Measurements from ENCODE around the gene WFDC1.

Gene WFDC1

DNA sequence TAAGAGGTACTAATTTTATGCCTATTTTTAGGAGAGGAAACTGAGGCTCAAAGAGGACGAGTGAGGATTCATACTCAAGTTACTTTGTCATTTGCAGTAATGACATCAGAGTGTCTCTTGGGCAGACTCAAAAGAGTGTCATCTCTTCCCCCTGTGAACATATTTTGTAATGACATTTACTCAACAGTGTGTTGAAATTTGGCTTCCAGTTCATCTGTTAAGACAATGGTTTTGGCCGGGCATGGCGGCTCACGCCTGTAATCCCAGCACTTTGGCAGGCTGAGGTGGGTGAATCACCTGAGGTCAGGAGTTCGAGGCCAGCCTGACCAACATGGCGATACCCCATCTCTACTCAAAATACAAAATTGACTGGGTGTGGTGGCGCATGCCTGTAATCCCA is 28.9 kb downstream of the WFDC1 start:
- DNase-seq (ENCODE audit: low read depth), result no peak
- TF ChIP-seq, protein P1, sequence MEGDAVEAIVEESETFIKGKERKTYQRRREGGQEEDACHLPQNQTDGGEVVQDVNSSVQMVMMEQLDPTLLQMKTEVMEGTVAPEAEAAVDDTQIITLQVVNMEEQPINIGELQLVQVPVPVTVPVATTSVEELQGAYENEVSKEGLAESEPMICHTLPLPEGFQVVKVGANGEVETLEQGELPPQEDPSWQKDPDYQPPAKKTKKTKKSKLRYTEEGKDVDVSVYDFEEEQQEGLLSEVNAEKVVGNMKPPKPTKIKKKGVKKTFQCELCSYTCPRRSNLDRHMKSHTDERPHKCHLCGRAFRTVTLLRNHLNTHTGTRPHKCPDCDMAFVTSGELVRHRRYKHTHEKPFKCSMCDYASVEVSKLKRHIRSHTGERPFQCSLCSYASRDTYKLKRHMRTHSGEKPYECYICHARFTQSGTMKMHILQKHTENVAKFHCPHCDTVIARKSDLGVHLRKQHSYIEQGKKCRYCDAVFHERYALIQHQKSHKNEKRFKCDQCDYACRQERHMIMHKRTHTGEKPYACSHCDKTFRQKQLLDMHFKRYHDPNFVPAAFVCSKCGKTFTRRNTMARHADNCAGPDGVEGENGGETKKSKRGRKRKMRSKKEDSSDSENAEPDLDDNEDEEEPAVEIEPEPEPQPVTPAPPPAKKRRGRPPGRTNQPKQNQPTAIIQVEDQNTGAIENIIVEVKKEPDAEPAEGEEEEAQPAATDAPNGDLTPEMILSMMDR (IDR thresholded peaks at IDR 0.05; ENCODE audit: low read depth, low read length, missing control alignments), result no peak
- H3K4me3 ChIP-seq (ENCODE audit: low read depth, low read length), result no peak overlapping the region

DNA sequence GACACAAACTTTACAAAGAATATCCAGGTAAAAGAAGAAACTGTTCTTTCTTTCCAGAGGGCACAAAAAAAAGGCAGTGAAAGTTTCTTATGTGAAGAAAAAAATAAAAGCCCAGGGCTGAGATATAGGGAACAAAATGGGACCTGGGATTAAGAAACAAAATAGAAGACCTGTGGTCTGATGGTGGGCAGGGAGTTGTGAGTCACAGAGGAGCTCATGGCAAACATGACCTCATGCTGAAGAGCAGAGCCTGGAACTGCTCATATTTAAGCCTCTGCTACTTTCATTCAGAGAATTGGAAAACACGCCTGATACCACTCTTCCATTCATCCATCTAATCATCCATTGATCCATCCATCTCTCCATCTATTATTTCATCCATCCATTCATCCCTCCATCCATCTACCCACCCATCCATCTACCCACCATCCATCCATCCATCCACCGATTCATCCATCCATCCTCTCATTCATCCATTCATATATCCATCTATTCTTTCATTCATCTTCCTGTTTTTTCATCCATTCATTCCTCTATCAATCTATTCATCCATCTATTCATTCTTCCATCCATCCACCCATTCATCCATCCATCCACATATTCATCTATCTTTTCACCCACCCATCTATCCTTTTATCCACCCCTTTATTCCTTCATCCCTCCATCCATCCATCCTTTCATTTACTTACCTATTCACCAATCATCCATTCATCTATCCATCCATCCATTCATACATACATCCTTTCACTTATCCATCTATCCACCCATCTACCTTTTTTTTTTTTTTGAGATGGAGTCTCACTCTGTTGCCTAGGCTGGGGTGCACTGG is 30.0 kb downstream of the WFDC1 start:
- no peak for DNase-seq (ENCODE audit: low read depth)
- TF ChIP-seq, protein P1 (IDR thresholded peaks at IDR 0.05; ENCODE audit: low read depth, low read length, missing control alignments), result no peak
- no peak overlapping the region for H3K4me3 ChIP-seq (ENCODE audit: low read depth, low read length)

DNA sequence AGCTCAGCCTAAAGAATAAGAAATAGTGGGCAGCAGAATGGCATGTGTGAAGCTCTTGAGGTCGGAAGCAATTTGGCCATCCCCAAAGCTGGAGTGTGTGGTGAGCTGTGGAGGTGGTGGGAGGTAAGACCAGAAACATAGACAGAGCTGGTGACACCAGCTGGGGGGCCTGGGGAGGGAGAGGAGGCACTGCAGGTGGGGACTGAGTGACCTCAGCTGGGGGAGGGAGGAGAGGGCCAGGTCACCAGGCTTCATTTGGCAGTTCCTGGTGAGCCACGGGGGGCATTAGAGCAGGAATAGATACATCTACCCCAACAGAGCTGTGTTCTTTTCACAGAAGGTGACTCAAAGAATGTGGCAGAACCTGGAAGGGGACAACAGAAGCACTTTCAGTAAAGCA is 31.9 kb downstream of the WFDC1 start:
- TF ChIP-seq, protein P1 (IDR thresholded peaks at IDR 0.05; ENCODE audit: low read depth, low read length, missing control alignments), result no peak
- DNase-seq (ENCODE audit: low read depth), result no peak
- no peak overlapping the region for H3K4me3 ChIP-seq (ENCODE audit: low read depth, low read length)

DNA sequence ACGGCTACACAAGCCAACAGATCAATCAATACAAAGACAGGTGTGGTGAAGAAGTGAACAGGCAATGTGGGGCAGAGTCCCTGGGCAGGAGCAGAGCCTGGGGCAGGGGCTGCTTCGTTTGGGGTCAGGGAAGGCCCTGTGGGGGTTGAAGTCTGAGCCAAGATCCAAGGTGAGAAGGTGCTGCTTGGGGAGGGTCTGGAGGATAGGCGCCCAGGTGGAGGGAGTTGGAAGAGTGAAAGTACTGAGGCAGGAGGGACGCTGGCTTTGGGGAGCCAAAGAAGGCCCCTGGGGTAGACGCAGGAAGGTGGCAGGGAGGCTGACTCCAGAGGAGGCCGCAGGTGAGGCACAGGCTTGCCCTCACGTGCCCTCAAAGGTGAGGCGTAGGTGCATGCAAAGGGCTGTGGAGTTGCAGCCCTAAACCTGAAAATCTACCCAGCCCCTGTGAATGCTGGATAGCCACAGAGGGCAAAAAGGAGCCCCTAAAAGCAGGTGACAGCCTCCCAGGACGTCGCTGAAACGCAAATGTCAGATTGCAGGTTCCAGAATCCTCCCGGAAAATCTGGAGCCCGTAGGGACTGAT is 33.3 kb downstream of the WFDC1 start:
- H3K4me3 ChIP-seq (ENCODE audit: low read depth, low read length), result no peak overlapping the region
- DNase-seq (ENCODE audit: low read depth), result no peak
- TF ChIP-seq, protein P1 (IDR thresholded peaks at IDR 0.05; ENCODE audit: low read depth, low read length, missing control alignments), result no peak

DNA sequence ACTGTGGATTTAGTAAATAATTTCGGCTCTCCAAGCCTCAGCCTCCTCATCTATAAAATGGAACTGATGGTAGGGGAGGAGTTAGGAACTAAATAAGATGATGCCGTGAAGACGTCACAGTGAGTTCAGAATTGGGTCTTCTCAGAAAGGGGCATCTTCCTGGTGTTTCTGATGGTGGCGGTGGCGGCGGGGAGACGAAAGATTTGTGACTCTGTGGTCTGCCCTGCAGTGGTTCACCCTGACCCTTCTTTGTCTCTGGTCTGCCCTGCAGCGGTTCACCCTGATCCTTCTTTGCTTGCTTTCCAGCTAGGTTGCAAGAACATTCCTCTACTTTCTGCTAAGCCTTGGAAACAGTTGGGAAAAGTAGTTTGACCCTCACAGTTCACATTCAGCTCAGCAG is 34.3 kb downstream of the WFDC1 start:
- no peak for DNase-seq (ENCODE audit: low read depth)
- TF ChIP-seq, protein P1 (IDR thresholded peaks at IDR 0.05; ENCODE audit: low read depth, low read length, missing control alignments), result no peak
- H3K4me3 ChIP-seq (ENCODE audit: low read depth, low read length), result no peak overlapping the region

DNA sequence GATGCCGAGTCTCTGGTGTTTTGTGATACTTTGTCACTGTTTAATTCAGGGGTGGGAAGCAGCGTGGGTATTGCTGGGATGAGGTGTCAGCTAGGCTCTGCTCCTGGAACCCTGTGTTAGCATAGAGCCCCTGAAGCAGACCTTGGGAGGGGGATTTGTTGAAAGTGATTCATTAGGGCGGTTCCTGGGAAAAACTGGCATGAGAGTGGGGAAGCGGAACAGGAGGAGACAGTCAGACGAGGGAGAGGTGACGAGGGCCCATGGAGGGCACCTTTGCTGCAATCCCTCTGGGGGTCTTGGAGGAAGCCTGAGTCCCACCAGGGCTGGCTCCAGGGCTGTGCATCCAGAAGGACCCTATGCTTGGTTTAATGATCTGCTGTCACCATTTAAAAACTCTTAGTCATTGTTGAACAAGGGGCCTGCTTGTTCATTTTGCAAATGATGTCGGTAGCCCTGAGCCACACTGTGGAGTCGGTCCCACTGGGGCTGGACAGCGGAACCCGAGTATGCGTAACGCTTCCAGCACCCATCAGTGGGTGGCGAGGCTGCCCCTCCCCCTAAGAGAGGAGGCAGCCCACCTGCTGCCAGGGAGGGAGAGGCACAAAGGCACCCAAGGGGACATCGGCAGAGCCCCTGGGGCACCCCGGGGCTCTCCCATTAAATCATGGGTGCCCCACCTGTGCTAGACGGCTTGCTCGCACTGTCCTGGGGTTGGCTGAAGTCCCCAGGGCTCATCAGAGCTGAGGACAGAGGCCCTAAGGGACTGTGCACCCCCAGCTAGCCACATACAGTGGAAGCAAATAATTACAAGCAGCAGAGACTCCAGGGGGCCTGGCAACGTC is 35.4 kb downstream of the WFDC1 start:
- TF ChIP-seq, protein P1 (IDR thresholded peaks at IDR 0.05; ENCODE audit: low read depth, low read length, missing control alignments), result no peak
- no peak overlapping the region for H3K4me3 ChIP-seq (ENCODE audit: low read depth, low read length)
- DNase-seq (ENCODE audit: low read depth), result no peak
